K562 (cell line): ENCODE data around the gene BCAS4. TPM values are rescaled to one million over a fixed set of nuclear protein-coding genes. Genes with fewer than 3 reads are reported as not detected.

Source experiments
- ATAC-seq: fragments of 200-7000 bp; cut with Tn5 transposase; 3 replicates; pipeline ENCODE4 v1.9.1; 2020; ENCODE audit warnings: moderate library complexity
- BruUV-seq: library from RNA; stranded (reverse); fragments of 400-500 nt; replicated peaks from 2 replicates; lab custom pipeline; 2021; lab: Mats Ljungman, UMichigan
- CTCF ChIA-PET: fragments of 300-600 bp; formaldehyde crosslinking; extraction: SDS; loops from one replicate; lab custom pipeline; 2021; ENCODE audit warnings: low intra/inter-chr PET ratio; lab: Yijun Ruan, JAX
- POLR2A ChIA-PET: fragments of 300-600, 350-650 bp; sonication (Branson Sonifier 250); formaldehyde crosslinking; extraction: SDS; loops from one replicate; lab custom pipeline; 2021; ENCODE audit warnings: antibody characterized with exemption, inconsistent platforms; lab: Yijun Ruan, JAX
- DNase-seq, 4 experiments: peaks; one replicate each; pipeline versions ENCODE4 v3.0.0 to v3.0.0-alpha.2; 2011 to 2018; ENCODE audit warnings: low spot score in 3 of 4, mixed read lengths in 3 of 4; ENCODE audit errors: extremely low read depth in 1 of 4
- FAIRE-seq: peaks from 2 replicates; lab custom pipeline; 2011; peaks lifted over from hg19 to GRCh38; lab: Jason Lieb, UNC
- H2AFZ ChIP-seq: 2 replicates; pipeline ENCODE4 v1.6.0; 2011; ENCODE audit warnings: low read depth, low read length, control low read depth, inconsistent platforms
- H3K27ac ChIP-seq: fragments of 200-600 bp; 3 replicates; pipeline ENCODE4 v1.8.0; 2011; ENCODE audit warnings: low read depth, mild to moderate bottlenecking, control low read depth, inconsistent platforms, low read length, moderate library complexity, mixed read lengths; ENCODE audit errors: extremely low read depth
- H3K27me3 ChIP-seq, 2 experiments: fragments of 300-600 bp in 1 of 2; 2 replicates in 1 of 2; 3 replicates in 1 of 2; pipeline versions ENCODE4 v1.6.0 to v1.8.0; 2011; ENCODE audit warnings: inconsistent platforms in 2 of 2, low read length in 2 of 2, mild to moderate bottlenecking in 1 of 2, mixed read lengths in 1 of 2, moderate library complexity in 1 of 2; ENCODE audit not compliant: control insufficient read depth in 2 of 2, insufficient read depth in 2 of 2
- H3K36me3 ChIP-seq: fragments of 300-600 bp; 3 replicates; pipeline ENCODE4 v1.8.0; 2011; ENCODE audit warnings: mild to moderate bottlenecking, low read length, inconsistent platforms; ENCODE audit not compliant: control insufficient read depth, insufficient read depth
- H3K4me1 ChIP-seq, 2 experiments: fragments of 200-600 bp in 1 of 2; replicated peaks in 1 of 2; 2 replicates in 1 of 2; 3 replicates in 1 of 2; pipeline versions ENCODE4 v1.5.1 to v1.8.0; 2011; ENCODE audit warnings: inconsistent platforms in 2 of 2, low read length in 2 of 2, mild to moderate bottlenecking in 1 of 2, mixed read lengths in 1 of 2, moderate library complexity in 1 of 2; ENCODE audit not compliant: control insufficient read depth in 2 of 2, insufficient read depth in 2 of 2
- H3K4me2 ChIP-seq: 2 replicates; pipeline ENCODE4 v1.6.1; 2011; ENCODE audit warnings: low read length, control low read depth, inconsistent platforms, mixed read lengths; ENCODE audit not compliant: insufficient read depth
- H3K4me3 ChIP-seq: fragments of 200-600 bp; sonication (generic), shearing (Covaris generic); 2 replicates; pipeline ENCODE4 v1.5.1; 2016; ENCODE audit warnings: control low read depth, inconsistent platforms
- H3K79me2 ChIP-seq: fragments of 200-600 bp; 3 replicates; pipeline ENCODE4 v1.8.0; 2011; ENCODE audit warnings: low read length, inconsistent platforms; ENCODE audit not compliant: control insufficient read depth, insufficient read depth
- H3K9ac ChIP-seq, 2 experiments: 2 replicates each; pipeline versions ENCODE4 v1.6.0 to v1.6.1; 2011; ENCODE audit warnings: low read depth in 2 of 2, low read length in 2 of 2, control low read depth in 1 of 2, inconsistent platforms in 1 of 2, mild to moderate bottlenecking in 1 of 2, mixed read lengths in 1 of 2; ENCODE audit not compliant: insufficient read depth in 1 of 2
- H3K9me1 ChIP-seq: one replicate; pipeline ENCODE4 v1.6.0; 2011; ENCODE audit warnings: inconsistent platforms, mild to moderate bottlenecking, low read length, moderate library complexity; ENCODE audit not compliant: control insufficient read depth, insufficient read depth
- H3K9me3 ChIP-seq: replicated peaks from 2 replicates; pipeline ENCODE4 v1.5.1; 2011; ENCODE audit warnings: low read depth, low read length, inconsistent platforms; ENCODE audit not compliant: control insufficient read depth, insufficient read depth
- H4K20me1 ChIP-seq: replicated peaks from 2 replicates; pipeline ENCODE4 v1.6.1; 2011; ENCODE audit warnings: low read length, inconsistent platforms, mixed read lengths; ENCODE audit not compliant: control insufficient read depth, insufficient read depth
- COPS2 ChIP-seq: fragments of 450-650 bp; conservative IDR thresholded peaks from 2 replicates; pipeline ENCODE4 v1.6.1; 2016; ENCODE audit warnings: mild to moderate bottlenecking, moderate library complexity
- GABPB2 ChIP-seq: fragments of 250-450 bp; sonication (Bioruptor Pico); conservative IDR thresholded peaks from 2 replicates; pipeline ENCODE4 v1.5.1; 2021; ENCODE audit warnings: mild to moderate bottlenecking
- HCFC1 ChIP-seq: IDR thresholded peaks from 2 replicates; pipeline ENCODE4 v1.6.1; 2012; ENCODE audit warnings: low read depth, low read length, improper control_type of control experiment
- PURB ChIP-seq: sonication (generic); formaldehyde crosslinking; IDR thresholded peaks from 2 replicates; pipeline ENCODE4 v1.9.0; 2021; ENCODE audit warnings: low read depth, mild to moderate bottlenecking, missing genetic modification reagents
- TCF7 ChIP-seq: sonication (generic); IDR thresholded peaks from 2 replicates; pipeline ENCODE4 v1.6.1; 2016; ENCODE audit warnings: antibody characterized with exemption, borderline replicate concordance
- ZKSCAN1 ChIP-seq: fragments of 150-350 bp; IDR thresholded peaks from 2 replicates; pipeline ENCODE4 v1.6.1; 2016; ENCODE audit warnings: low read depth, low read length
- WGBS: fragments of 100-300 bp; shearing (Covaris generic); methylation state at CpG from one replicate; pipeline ENCODE4 v1.1.6; 2016; ENCODE audit warnings: low coverage, mixed read lengths; ENCODE audit not compliant: insufficient coverage; ENCODE audit errors: missing lambda C conversion rate; 5-methylcytosine and 5-hydroxymethylcytosine counted together
- in situ Hi-C: fragments of 300-500 bp; cut with MboI; formaldehyde crosslinking; loops from 4 replicates; pipeline ENCODE4 v1.15.0; 2018; ENCODE audit warnings: inconsistent platforms, mixed read lengths
- intact Hi-C: fragments of 100-400 bp; cut with micrococcal nuclease; formaldehyde crosslinking; loops from 2 replicates; pipeline ENCODE4 v1.14.2; 2022
- polyA plus RNA-seq, 8 experiments: library from polyadenylated mRNA; depleted of rRNA in 4 of 8; stranded (reverse) in 5 of 8; unstranded in 3 of 8; fragments of >200 nt; fragmentation: Nextera tagmentation in 2 of 8; fragmentation: Illumina TruSeq in 1 of 8; extraction: Ambion mirVana in 2 of 8; extraction: Trizol in 1 of 8; gene quantifications; 2 replicates each; pipeline versions ENCODE4 v1.2.1 to v1.2.3, GENCODE V29; 2011 to 2014; ENCODE audit warnings: inconsistent platforms in 1 of 8, missing spikeins in 1 of 8
- total RNA-seq, 7 experiments: library from RNA; depleted of rRNA in 6 of 7; stranded (reverse); fragments of >200 nt in 6 of 7; fragmentation: Illumina TruSeq in 2 of 7; extraction: Trizol in 2 of 7; gene quantifications; 2 replicates each; pipeline versions ENCODE4 v1.2.1 to v1.2.3, GENCODE V29; 2011 to 2021; ENCODE audit warnings: low replicate concordance in 1 of 7
- TF ChIP-seq, protein P1 (sequence below): fragments of 450-650 bp; IDR thresholded peaks from 2 replicates; pipeline ENCODE4 v1.6.1; 2016; ENCODE audit warnings: mild to moderate bottlenecking

The BCAS4 gene
- total and polyA plus RNA-seq, 9 of the 15 experiments (the other 6 are each of a cell fraction or from before 2014, with no cell fraction given) = 0.15 to 2.3 (median 0.47) TPM

DNA sequence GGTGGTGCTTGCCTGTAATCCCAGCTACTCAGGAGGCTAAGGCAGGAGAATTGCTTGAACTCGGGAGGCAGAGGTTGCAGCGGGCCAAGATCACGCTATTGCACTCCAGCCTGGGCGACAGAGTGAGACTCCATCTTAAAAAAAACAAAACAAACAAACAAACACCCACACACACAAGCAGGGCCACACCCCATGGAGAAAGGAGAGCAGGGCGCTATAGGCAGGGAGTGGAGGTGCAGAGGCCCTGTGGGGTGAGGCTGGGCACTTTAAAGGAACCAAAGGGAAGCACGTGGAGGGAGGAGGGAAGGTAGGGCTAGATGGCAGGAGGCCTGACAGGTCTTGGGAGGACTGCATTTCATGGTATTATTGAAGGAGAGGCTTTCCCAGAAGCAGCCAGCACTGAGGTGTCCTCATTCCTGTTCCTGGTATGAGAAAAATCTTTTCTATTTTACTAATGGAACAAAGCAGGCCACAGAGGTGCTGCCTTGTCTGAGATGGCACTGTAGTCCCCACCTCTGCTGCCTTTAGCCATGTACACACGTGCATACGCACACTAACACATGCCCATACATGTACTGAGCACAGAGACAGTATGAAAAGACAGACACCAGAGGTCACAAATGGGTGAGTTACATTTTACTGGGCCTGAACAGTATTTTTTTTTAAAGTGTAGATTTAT lies 44.0 kb downstream of the BCAS4 start (continued):
- TF ChIP-seq GABPB2 (CRISPR knock-in tag) = no peak
- TF ChIP-seq PURB (CRISPR knock-in tag) = no peak
- TF ChIP-seq, all 486 proteins: peak for 6

DNA sequence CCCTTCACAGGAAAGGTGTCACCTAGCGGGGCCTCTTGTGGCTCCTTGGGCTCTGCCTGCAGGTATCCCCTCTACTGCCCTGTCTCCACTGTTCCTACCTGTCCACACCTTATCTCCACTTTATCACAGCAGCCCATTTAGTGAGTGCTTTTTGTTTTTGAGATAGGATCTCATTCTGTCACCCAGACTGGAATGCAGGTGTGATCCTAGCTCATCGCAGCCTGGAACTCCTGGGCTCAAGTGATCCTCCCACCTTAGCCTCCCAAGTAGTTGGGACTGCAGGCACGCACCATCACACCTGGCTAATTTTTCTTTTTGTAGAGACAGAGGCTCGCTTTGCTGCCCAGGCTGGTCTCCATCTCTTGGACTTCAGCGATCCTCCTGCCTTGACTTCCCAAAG lies 48.0 kb downstream of the BCAS4 start:
- no peak for ATAC-seq
- intact Hi-C loops (no loop called here), in situ Hi-C loops (no loop called here)
- no peak for FAIRE-seq
- no peaks in the 10 kb centered on the region for H3K9me1 ChIP-seq
- no peaks in the 10 kb centered on the region for H3K79me2 ChIP-seq
- no TSS peak for BruUV-seq
- no peaks in the 10 kb centered on the region for H3K9me3 ChIP-seq
- ChIA-PET POLR2A (interaction anchor here (1.0 kb wide), 1 partner anchor 17 kb away, joined by 3 read pairs; no protein-coding TSS in a partner anchor), CTCF (no interaction called here)
- no peak overlapping the region for H3K4me2 ChIP-seq
- 57% methylated on average over 5 of the region's 5 CpGs for WGBS
- H3K4me3 ChIP-seq = no peak overlapping the region
- H3K4me1 ChIP-seq = peaks cover 6 to 30% of the 10 kb centered on the region in 2 experiments
- peaks cover 3 to 9% of the 10 kb centered on the region in 2 experiments; a peak in 3 of 5 replicates for H3K27me3 ChIP-seq
- no peak overlapping the region for H3K27ac ChIP-seq
- no peak for TF ChIP-seq COPS2
- TF ChIP-seq, protein P1, sequence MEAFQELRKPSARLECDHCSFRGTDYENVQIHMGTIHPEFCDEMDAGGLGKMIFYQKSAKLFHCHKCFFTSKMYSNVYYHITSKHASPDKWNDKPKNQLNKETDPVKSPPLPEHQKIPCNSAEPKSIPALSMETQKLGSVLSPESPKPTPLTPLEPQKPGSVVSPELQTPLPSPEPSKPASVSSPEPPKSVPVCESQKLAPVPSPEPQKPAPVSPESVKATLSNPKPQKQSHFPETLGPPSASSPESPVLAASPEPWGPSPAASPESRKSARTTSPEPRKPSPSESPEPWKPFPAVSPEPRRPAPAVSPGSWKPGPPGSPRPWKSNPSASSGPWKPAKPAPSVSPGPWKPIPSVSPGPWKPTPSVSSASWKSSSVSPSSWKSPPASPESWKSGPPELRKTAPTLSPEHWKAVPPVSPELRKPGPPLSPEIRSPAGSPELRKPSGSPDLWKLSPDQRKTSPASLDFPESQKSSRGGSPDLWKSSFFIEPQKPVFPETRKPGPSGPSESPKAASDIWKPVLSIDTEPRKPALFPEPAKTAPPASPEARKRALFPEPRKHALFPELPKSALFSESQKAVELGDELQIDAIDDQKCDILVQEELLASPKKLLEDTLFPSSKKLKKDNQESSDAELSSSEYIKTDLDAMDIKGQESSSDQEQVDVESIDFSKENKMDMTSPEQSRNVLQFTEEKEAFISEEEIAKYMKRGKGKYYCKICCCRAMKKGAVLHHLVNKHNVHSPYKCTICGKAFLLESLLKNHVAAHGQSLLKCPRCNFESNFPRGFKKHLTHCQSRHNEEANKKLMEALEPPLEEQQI = no peak
- TF ChIP-seq ZKSCAN1 = no peak
- no peak for TF ChIP-seq HCFC1
- no peak for TF ChIP-seq TCF7
- no peak overlapping the region for H3K9ac ChIP-seq
- no peak overlapping the region for H2AFZ ChIP-seq
- DNase-seq = no peak
- no peaks in the 10 kb centered on the region for H3K36me3 ChIP-seq
- H4K20me1 ChIP-seq = no peaks in the 10 kb centered on the region
